Mucosa of rectum (tissue), 2 donors: Measurements from ENCODE around the gene PARD6B.
A peak's percentile ranks its signal among the peaks of the same experiment; 100 is the strongest.

Source experiments
- H3K27ac ChIP-seq, 2 donors: one replicate each; pipeline ENCODE4 v1.7.0; 2013; ENCODE audit warnings: inconsistent platforms in 2 of 2, low read depth in 2 of 2, low read length in 2 of 2
- H3K27me3 ChIP-seq, 2 donors: one replicate each; pipeline ENCODE4 v1.7.0; 2013; ENCODE audit warnings: low read length in 2 of 2; ENCODE audit not compliant: control insufficient read depth in 2 of 2, insufficient read depth in 2 of 2
- H3K36me3 ChIP-seq, 2 donors: one replicate each; pipeline ENCODE4 v1.7.0; 2013; ENCODE audit warnings: low read length in 2 of 2; ENCODE audit not compliant: control insufficient read depth in 2 of 2, insufficient read depth in 2 of 2
- H3K4me1 ChIP-seq, 2 donors: one replicate each; pipeline ENCODE4 v1.7.0; 2013; ENCODE audit warnings: low read length in 2 of 2, mild to moderate bottlenecking in 1 of 2; ENCODE audit not compliant: control insufficient read depth in 2 of 2, insufficient read depth in 2 of 2
- H3K4me3 ChIP-seq, 2 donors: one replicate each; pipeline ENCODE4 v1.7.0; 2013; ENCODE audit warnings: low read length in 2 of 2
- H3K9ac ChIP-seq, 2 donors: one replicate each; pipeline ENCODE4 v1.7.0; 2013; ENCODE audit warnings: low read length in 2 of 2, low read depth in 1 of 2, mild to moderate bottlenecking in 1 of 2
- H3K9me3 ChIP-seq, 2 donors: one replicate each; pipeline ENCODE4 v1.7.0; 2013; ENCODE audit warnings: low read length in 2 of 2; ENCODE audit not compliant: control insufficient read depth in 2 of 2
- donor health status: healthy.
- donor health status: Normal muscosa, but diverticular disease.

PARD6B gene

DNA sequence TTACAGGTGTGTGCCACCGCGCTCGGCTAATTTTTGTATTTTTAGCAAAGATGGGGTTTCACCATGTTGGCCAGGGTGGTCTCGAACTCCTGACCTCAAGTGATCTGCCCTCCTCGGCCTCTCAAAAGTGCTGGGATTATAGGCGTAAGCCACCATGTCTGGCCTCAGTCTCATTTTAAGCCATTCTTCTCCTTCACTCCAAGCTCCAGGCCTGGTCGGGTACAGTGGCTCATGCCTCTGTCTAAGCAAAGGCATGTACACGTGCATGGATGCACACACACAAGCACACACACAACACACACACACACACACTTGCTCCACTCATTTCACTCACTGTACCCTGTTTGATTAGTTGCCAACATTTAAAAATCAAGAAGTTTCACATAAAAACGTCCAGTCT lies 7.7 kb upstream of the PARD6B start:
- H3K9me3 ChIP-seq, result no peaks in the 10 kb centered on the region
- no peaks in the 10 kb centered on the region for H3K36me3 ChIP-seq
- no peaks in the 10 kb centered on the region for H3K27me3 ChIP-seq
- H3K4me1 ChIP-seq, result peaks cover 2 to 6% of the 10 kb centered on the region in 2 donors
- no peak overlapping the region for H3K9ac ChIP-seq
- no peak overlapping the region for H3K4me3 ChIP-seq
- no peak overlapping the region for H3K27ac ChIP-seq

DNA sequence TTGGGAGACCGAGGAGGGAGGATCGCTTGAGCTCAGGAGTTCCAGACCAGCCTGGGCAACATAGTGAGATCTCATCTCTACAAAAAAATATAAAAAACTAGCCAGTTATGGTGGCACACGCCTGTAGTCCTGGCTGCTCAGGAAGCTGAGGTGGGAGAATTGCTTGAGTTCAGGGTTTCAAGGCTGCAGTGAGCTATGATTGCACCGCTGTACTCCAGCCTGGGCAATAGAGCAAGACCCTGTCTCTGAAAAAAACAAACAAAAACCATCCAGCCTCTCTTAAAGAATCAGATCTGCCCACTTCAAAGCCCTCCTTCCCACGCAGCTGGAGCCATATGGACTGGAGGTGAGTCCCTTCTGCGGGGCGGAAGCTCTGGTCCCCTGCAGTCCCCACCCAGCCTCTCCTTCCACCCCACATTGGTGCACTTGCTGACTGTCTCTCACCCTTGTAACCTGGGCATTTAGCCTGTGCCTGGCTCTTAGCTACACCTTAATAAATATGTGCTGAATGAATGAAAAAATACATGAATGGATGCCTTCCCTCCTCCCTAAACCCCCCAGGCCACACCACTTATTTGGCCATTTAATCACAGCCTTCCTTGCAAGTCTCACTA lies 7.2 kb upstream of the PARD6B start:
- no peaks in the 10 kb centered on the region for H3K36me3 ChIP-seq
- peaks cover 3 to 10% of the 10 kb centered on the region in 2 donors for H3K4me1 ChIP-seq
- no peaks in the 10 kb centered on the region for H3K9me3 ChIP-seq
- no peak overlapping the region for H3K4me3 ChIP-seq
- no peaks in the 10 kb centered on the region for H3K27me3 ChIP-seq
- H3K9ac ChIP-seq, result no peak overlapping the region
- no peak overlapping the region for H3K27ac ChIP-seq

GRCh38 chr20:50724851-50725723 lies 6.3 kb upstream of the PARD6B start:
- no peak overlapping the region for H3K4me3 ChIP-seq
- no peaks in the 10 kb centered on the region for H3K9me3 ChIP-seq
- H3K9ac ChIP-seq, result no peak overlapping the region
- peaks cover 9 to 15% of the 10 kb centered on the region in 2 donors for H3K4me1 ChIP-seq
- H3K36me3 ChIP-seq, result no peaks in the 10 kb centered on the region
- H3K27me3 ChIP-seq, result no peaks in the 10 kb centered on the region
- H3K27ac ChIP-seq, result no peak overlapping the region

GRCh38 chr20:50725724-50726005 lies 5.7 kb upstream of the PARD6B start:
- Histone ChIP-seq H3K4me1 (peaks cover 14 to 21% of the 10 kb centered on the region in 2 donors), H3K9ac (no peak overlapping the region), H3K36me3 (no peaks in the 10 kb centered on the region), H3K27ac (no peak overlapping the region), H3K4me3 (no peak overlapping the region), H3K9me3 (no peaks in the 10 kb centered on the region), H3K27me3 (no peaks in the 10 kb centered on the region)

- peaks cover 16 to 24% of the 10 kb centered on the region in 2 donors for H3K4me1 ChIP-seq
- no peak overlapping the region for H3K27ac ChIP-seq
- no peak overlapping the region for H3K9ac ChIP-seq
These were observed 4.2 kb upstream of the PARD6B start for GRCh38 chr20:50726955-50727791.

GRCh38 chr20:50727792-50728485 lies 3.4 kb upstream of the PARD6B start:
- H3K4me1 ChIP-seq, result peaks cover 21 to 27% of the 10 kb centered on the region in 2 donors
- no peaks in the 10 kb centered on the region for H3K27me3 ChIP-seq
- H3K4me3 ChIP-seq, result no peak overlapping the region
- peak overlapping the region; percentile 69 to 83 for H3K27ac ChIP-seq
- no peaks in the 10 kb centered on the region for H3K9me3 ChIP-seq
- H3K36me3 ChIP-seq, result no peaks in the 10 kb centered on the region
- H3K9ac ChIP-seq, result no peak overlapping the region

More at GRCh38 chr20:50726955-50727791, 4.2 kb upstream of the PARD6B start:
- Histone ChIP-seq H3K4me3 (no peak overlapping the region), H3K9me3 (no peaks in the 10 kb centered on the region), H3K27me3 (no peaks in the 10 kb centered on the region), H3K36me3 (no peaks in the 10 kb centered on the region)

DNA sequence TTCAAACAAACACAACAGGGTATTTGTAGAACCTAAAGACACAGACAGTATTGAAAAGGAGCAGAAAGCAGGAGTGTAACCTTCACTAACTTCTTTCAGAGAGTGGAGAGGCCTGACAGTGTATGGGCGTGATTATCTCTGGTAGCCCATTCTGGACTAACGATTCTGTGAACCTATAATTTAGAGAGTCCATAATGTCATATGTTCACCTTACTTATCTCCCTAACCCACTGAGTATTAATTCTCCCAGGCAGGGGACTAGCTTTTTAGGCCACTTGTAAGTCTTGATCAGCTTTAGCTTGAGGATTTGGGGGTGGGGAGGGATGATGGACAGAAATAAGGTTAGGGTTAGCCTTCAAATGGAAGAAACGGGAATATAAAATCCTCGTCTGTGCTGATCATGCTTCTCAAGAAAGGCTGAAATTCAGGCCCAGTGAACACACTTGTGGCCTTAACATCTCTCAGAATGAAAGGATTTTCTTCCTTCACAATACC lies 2.8 kb upstream of the PARD6B start:
- Histone ChIP-seq H3K27ac (peak overlapping the region; percentile 69 to 83), H3K9me3 (no peaks in the 10 kb centered on the region), H3K4me1 (peaks cover 21 to 30% of the 10 kb centered on the region in 2 donors), H3K36me3 (no peaks in the 10 kb centered on the region), H3K9ac (peak overlapping the region; percentile 9 to 60), H3K27me3 (no peaks in the 10 kb centered on the region), H3K4me3 (peak overlapping the region in 1 of 2 donors; percentile 7)

DNA sequence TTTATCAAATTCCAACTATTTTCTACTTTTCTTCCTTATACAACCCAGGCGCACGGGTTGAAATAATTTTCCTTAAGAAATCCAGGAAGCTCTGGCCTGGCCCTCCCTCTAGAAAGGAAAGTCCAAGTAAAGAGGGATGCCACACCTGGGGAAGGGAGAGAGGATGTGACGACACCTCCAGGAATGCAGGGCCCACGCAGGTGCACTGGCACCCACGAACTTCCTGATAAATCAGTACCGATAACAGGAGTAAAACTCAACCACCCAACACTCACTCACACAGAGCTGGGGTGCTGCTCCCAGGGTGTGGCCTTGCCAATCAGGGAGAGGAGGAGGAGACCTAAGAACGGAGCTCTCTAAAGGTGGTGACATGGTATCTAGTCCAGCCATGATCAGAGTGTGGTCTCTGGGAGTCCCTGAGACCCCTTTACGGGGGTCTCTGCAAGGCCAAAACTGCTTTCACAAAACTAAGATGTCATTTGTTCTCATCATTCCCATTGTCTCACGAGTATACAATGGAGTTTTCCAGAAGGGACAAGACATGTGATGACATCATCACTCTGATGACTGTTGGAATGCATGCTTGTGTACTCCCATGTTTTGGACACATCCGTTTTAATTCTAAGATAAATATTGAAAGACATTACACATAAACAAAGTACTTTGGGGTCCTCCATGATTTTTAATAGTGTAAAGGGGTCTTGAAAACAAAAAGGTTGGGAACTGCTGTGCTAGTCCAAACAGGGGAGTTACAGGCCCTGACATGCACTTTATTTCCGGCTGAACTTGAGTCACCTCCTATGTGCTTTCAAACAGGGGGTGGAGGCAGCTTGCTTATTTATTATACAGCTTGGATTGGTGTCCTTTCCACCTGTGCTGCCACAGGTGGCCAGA lies 2.2 kb upstream of the PARD6B start:
- Histone ChIP-seq H3K9ac (peak overlapping the region; percentile 60 to 73), H3K9me3 (no peaks in the 10 kb centered on the region), H3K36me3 (no peaks in the 10 kb centered on the region), H3K4me1 (peaks cover 21 to 30% of the 10 kb centered on the region in 2 donors), H3K4me3 (no peak overlapping the region), H3K27me3 (no peaks in the 10 kb centered on the region), H3K27ac (peak overlapping the region; percentile 69 to 83)
